Stimulated activated naive CD8-positive, alpha-beta T cell treated with anti-CD3 and anti-CD28 coated beads, Interleukin-15, Interleukin-2, amounts not matched to agents 100 U/mL and 50 U/mL, for 24 hours (primary cell): ENCODE data around the gene TPSD1.
A peak's percentile ranks its signal among the peaks of the same experiment; 100 is the strongest.
"Not testable (repeated sequence)": the region's sequence is repeated elsewhere in the genome, so short reads cannot be mapped to it uniquely, and the experiment has no call there.

ENCODE experiments used
- ATAC-seq: fragments of 150-1000 bp; cut with Tn5 transposase; one replicate; pipeline ENCODE4 v1.10.0; 2021
- DNase-seq: peaks from one replicate; pipeline ENCODE4 v3.0.0; 2021

TPSD1 gene

GRCh38 chr16:1241081-1241480 lies 14.8 kb upstream of the TPSD1 start:
- DNase-seq, ATAC-seq: not testable (repeated sequence)

- not testable (repeated sequence) for ATAC-seq, DNase-seq
Observed at GRCh38 chr16:1243363-1243762, 12.5 kb upstream of the TPSD1 start.

DNA sequence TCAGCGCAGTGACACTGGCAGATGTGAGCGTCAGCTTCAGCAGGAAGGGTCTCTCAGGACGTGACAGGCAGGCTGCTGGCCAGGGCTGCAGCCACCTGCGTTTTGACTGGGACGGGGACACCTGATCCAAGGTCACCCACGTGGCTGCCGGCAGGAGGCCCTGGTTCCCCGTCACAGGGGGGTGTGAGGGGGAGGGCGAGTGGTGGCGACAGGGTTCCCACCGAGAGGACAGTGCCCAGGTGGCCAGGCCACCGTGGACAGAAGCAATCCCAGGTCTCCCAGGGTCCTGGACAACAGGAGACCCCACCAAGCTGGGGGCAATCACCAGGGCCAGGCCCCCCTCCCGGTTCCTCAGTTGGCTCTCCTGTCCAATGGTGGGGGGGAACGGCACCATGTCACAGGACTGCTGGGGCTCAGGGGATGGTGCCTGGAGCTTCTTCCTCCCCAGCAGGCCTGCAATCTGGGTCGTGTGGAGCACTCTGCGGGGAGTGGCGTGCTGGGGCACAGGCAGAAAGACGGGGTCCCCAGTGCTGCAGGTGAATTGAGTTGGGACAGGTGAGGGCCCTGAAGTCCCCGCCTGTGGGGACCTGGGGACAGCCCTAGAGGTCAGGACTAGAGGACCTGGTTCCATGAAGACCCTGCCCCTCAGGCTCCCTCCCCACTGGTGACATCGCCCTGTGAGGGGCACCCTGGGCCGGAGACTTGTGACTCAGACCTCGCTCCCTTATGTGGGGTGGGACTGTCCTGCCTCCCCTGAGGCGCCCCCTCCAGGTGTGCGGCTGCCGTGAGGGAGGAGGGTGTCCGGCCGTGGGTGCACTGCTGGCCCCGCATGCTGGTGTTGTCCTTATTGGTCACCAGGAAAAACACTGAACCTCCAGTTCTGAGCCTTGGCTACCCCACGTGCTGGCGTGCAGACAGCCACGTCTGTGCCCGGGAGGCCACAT lies 11.7 kb upstream of the TPSD1 start:
- not testable (repeated sequence) for DNase-seq, ATAC-seq

DNA sequence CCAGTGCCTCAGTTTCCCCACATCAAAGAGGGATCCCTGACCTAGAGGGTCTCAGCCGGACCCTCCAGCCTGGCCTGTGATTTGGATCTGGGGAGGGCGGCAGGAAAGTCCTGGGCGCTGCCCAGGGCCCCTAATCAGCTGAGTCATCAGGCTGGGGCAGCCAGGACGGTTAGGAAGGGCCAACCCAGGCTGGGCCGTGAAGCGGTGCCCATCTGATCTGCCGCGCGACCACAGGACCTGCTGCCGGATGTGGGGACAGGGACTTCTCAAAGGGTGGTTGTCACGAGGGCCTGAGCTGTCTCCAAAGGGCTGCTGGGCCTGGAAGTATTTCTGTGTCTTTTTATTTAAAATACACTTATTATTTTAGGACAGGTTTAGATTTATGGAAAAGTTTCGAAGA lies 11.0 kb upstream of the TPSD1 start:
- ATAC-seq = no peak
- no peak for DNase-seq

GRCh38 chr16:1245452-1246020 lies 10.3 kb upstream of the TPSD1 start:
- DNase-seq (no peak), ATAC-seq (no peak)

DNA sequence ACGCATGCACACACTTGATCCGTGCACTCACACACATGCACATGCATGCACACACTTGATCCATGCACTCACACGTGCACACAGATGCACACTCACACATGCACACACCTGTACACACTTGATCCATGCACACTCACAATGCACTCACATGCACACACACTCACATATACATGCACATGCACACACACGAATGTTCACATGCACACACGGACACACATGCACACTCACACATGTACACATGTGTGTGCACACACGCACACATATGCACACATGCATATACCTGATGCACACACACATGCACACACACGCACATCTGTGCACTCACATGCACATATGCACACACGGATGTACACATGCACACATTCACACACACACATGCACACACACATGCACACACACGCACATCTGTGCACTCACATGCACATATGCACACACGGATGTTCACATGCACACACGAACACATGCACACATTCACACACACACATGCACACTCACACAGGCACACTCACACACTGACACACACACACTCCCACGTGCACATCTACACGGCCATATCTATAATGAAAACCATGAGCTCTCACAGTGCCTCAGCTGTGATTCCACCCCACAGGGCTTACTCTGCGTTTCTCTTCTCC lies 7.8 kb upstream of the TPSD1 start:
- ATAC-seq, DNase-seq: not testable (repeated sequence)

- DNase-seq = not testable (repeated sequence)
- peak; percentile 53 for ATAC-seq
Observed at GRCh38 chr16:1249031-1249755, 6.7 kb upstream of the TPSD1 start.

DNA sequence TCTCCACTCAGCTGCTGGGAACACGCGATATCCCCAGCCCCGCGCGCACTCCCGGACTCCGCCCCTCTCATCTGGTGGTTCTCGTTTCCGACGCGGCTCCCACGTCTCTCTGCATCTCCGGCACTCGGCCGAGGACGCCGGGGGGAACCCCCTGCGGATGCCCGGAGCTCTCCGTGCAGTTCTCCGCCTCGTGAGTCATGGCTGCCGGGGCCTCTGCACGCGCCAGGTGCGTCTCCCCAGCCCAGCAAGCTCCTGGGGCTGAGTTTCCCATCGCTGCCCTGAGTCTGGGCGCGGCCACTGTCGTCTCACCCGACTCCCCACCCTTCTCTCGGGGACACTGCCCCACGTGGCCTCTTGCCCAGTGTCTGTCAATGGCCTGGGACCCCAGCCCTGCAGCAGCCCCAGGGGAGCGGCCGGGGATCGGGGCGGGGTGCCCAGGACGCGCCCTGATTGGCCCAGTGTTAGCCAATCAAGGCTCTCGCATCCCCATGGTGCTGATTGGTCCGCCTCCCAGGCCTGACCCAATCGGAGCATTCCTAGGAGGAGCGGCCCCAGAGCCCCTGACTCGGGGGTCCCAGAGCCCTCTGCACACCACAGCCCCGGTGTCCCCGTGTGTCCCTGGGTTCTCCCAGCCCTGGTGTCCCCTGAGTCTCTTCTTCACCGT lies 2.0 kb upstream of the TPSD1 start:
- not testable (repeated sequence) for DNase-seq
- peak; percentile 26 for ATAC-seq

- not testable (repeated sequence) for ATAC-seq
Observed at GRCh38 chr16:1254821-1255220, 1.0 kb upstream of the TPSD1 start.

GRCh38 chr16:1256296-1256873 lies 516 bp downstream of the TPSD1 start:
- DNase-seq, ATAC-seq: not testable (repeated sequence)

More at GRCh38 chr16:1254821-1255220, 1.0 kb upstream of the TPSD1 start:
- DNase-seq = peak; percentile 0

- ATAC-seq (no peak), DNase-seq (no peak)
Observed at GRCh38 chr16:1256874-1257322, 1.0 kb downstream of the TPSD1 start.

GRCh38 chr16:1257561-1258224 lies 1.8 kb downstream of the TPSD1 start:
- DNase-seq (no peak), ATAC-seq (no peak)

DNA sequence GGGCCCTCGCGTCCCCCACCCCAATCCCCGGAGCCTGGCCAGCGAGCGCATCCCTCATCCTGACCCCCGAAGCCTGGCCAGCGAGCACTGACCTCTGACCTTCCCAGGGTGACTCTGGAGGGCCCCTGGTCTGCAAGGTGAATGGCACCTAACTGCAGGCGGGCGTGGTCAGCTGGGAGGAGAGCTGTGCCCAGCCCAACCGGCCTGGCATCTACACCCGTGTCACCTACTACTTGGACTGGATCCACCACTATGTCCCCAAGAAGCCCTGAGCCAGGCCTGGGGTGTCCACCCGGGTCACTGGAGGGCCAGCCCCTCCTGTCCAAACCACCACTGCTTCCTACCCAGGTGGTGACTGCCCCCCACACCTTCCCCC lies 2.3 kb downstream of the TPSD1 start:
- ATAC-seq (no peak), DNase-seq (no peak)

DNA sequence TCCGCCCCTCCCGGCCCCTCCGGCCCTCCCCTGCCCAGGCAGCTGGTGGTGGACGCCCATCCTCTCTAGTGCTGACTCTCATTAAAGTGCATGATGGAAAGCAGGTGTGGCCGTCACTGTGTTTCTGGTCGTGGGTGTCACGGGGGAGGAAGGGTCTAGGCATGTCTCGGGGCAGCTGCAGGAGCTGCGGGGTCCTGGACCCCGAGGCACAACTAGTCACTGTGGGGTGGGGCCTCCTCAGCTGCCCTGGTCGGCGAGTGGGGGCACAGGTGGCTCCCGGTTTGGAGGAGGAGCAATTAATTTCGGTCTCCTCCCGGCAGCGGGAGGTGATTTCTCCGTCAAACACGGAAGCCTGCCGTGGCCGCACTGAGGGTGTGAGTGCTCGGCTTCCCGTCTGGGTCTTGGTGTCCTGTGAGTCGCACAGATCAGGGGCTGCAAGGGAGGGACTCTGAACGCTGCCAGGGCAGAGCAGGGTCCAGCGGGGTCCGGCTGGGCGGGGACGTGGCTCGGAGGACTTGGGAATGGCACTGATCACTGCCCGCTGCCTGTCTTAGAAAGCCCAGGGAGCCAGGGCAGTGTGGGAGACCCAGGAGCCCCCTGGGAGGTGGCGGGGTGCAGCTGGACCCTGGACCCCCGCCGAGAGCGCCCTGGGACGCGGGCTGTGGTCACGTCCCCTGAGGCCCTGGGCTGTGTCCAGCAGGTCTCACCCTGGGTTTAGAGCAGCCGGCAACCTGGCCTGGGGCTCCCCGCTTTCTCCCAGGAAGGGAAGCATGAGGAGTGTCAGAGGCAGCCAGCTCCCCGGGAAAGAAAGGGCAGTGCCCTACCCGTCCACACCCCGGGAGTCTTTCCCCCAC lies 3.3 kb downstream of the TPSD1 start:
- no peak for ATAC-seq

GRCh38 chr16:1259760-1260068 lies 3.8 kb downstream of the TPSD1 start:
- ATAC-seq = no peak
- no peak for DNase-seq

More for the DNA sequence above, 3.3 kb downstream of the TPSD1 start:
- DNase-seq = no peak

- ATAC-seq = no peak
- no peak for DNase-seq
Observed at GRCh38 chr16:1260101-1260680, 4.3 kb downstream of the TPSD1 start.

DNA sequence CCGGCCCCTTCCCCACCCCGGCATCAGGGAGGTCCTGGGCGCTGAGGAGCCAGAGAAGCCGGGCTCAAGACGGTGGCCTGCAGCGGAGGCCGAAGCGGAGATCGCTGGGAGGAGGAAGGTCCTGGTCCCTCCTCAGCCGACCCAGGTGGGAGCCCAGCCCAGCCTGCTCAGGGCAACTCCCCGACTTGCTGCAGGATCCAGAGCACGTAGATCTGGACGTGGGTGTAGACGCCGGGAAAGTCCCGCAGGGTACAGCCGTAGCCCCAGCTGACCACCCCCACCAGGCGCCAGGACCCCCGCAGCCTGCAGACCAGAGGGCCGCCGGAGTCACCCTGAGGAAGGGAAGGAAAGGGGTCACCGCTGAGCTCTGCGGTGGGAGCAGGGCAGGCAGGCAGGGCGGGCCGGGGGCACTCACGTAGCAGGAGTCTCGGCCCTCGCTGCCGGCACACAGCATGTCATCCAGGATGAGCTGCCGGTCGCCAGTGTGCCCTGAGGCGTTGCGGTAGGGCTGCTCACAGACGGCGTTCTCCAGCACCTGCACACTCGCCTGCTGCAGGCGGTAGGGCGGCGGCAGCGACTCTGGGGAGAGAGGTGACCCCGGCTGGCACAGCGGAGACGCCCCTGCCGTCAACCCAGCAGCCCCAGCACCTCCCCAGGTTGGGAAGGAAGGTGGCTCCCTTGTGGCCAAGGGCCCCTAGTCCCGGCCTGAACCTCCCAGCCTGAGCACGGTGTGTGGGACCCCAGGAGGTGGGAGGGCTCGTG lies 5.4 kb downstream of the TPSD1 start:
- DNase-seq (no peak), ATAC-seq (no peak)

DNA sequence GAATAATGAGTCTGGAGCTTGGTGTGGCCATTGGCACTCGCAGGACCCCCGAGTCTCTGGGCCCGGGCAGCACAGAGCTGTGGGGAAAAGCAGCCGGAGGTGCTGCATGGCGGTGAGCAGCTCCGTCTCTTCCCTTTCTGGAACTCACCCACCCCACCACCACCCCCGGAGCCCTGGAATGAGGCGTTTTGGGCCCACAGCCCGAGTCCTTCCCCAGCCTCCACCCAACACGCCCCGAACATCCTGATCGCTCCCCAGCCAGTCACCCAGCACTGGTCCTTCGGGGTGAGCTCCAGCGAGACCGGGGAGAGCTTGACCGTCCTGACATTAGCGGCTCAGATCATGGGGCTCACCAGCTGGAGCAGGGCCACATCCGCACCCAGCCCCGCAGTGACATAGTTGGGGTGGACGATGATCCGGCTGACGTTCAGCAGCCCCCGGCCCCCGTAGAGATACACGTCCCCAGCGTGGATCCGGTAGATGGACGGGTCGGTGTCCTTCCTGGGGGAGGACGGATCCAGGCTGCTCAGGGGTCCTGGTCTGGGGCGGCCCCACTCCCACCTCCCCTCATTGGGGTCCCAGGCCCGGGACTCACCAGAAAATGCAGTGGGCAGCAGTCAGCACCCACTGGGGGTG lies 6.5 kb downstream of the TPSD1 start:
- no peak for DNase-seq
- no peak for ATAC-seq
